B cell (primary cell): ENCODE results near the gene HECTD3.

ENCODE experiments used
- EZH2 ChIP-seq: IDR thresholded peaks from 2 replicates; pipeline ENCODE4 v1.6.1; 2012; ENCODE audit warnings: borderline replicate concordance, low read depth, mild to moderate bottlenecking, moderate library complexity, low read length; ENCODE audit not compliant: insufficient read depth, poor library complexity, severe bottlenecking
- TF ChIP-seq, protein P1 (sequence below): fragments of 200-600 bp; IDR thresholded peaks from one replicate; pipeline ENCODE4 v1.8.0; 2022; ENCODE audit warnings: antibody characterized with exemption, mild to moderate bottlenecking

DNA sequence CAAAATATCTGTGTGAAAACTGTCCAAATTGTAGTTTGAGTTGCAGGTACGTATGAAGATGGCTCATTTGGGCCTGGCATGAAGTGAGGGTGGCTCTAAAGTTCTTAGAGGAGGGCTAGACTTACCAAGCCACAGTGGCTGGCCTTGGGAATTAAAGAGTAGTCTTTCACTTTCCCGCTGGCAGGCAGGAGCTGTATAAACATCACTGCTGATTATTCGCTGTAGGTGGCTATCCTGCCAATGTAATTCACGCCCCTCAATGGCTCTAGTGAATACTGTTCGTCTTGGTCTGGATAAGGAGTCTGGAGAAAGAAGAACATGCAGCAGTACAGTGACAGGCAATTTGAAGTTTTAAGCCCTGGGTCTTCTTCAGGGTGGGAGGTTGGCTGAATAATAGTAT lies 32.0 kb upstream of the HECTD3 start:
- TF ChIP-seq, protein P1, sequence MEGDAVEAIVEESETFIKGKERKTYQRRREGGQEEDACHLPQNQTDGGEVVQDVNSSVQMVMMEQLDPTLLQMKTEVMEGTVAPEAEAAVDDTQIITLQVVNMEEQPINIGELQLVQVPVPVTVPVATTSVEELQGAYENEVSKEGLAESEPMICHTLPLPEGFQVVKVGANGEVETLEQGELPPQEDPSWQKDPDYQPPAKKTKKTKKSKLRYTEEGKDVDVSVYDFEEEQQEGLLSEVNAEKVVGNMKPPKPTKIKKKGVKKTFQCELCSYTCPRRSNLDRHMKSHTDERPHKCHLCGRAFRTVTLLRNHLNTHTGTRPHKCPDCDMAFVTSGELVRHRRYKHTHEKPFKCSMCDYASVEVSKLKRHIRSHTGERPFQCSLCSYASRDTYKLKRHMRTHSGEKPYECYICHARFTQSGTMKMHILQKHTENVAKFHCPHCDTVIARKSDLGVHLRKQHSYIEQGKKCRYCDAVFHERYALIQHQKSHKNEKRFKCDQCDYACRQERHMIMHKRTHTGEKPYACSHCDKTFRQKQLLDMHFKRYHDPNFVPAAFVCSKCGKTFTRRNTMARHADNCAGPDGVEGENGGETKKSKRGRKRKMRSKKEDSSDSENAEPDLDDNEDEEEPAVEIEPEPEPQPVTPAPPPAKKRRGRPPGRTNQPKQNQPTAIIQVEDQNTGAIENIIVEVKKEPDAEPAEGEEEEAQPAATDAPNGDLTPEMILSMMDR: no peak
- no peak for TF ChIP-seq EZH2
